GM06990 (cell line): ENCODE data around the gene PPFIA1.

Experiments used
- DNase-seq: peaks from one replicate; pipeline ENCODE4 v3.0.0-alpha.2; 2011; ENCODE audit not compliant: insufficient read length; ENCODE audit errors: extremely low read depth
- H3K27me3 ChIP-seq: replicated peaks from 2 replicates; pipeline ENCODE4 v1.6.0; 2011; ENCODE audit warnings: low read length; ENCODE audit not compliant: control insufficient read depth, insufficient read depth
- H3K36me3 ChIP-seq: 2 replicates; pipeline ENCODE4 v1.5.1; 2011; ENCODE audit warnings: low read length; ENCODE audit not compliant: control insufficient read depth, insufficient read depth
- H3K4me3 ChIP-seq: replicated peaks from 2 replicates; pipeline ENCODE4 v1.5.1; 2011; ENCODE audit warnings: low read depth, mild to moderate bottlenecking, control low read depth, low read length
- CTCF ChIP-seq: IDR thresholded peaks from 2 replicates; pipeline ENCODE4 v1.5.1; 2011; ENCODE audit warnings: low read length, control low read depth, mild to moderate bottlenecking, inconsistent platforms; ENCODE audit not compliant: insufficient read depth, poor library complexity, severe bottlenecking

PPFIA1 gene

GRCh38 chr11:70341881-70342429, 71.5 kb downstream of the PPFIA1 start:
- Histone ChIP-seq H3K27me3 (no peaks in the 10 kb centered on the region), H3K36me3 (peaks cover 9% of the 10 kb centered on the region), H3K4me3 (no peak overlapping the region)
- TF ChIP-seq CTCF, result no peak
- DNase-seq, result no peak

DNA sequence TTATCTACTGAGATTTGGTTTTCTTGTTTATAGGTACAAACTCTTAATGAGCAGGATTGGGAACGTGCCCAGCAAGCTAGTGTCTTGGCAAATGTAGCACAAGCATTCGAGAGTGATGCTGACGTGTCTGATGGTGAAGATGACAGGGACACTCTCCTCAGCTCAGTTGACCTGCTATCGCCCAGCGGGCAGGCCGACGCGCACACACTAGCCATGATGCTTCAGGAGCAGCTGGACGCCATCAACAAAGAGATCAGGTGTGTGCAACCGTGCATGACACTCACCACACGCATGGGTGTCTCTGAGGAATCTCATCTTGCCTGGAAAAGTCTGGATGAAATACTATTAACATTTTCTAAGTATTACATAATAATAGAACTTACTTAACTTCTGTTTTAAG, 73.1 kb downstream of the PPFIA1 start:
- no peak overlapping the region for H3K4me3 ChIP-seq
- no peak for DNase-seq
- no peaks in the 10 kb centered on the region for H3K27me3 ChIP-seq
- no peak for TF ChIP-seq CTCF
- H3K36me3 ChIP-seq, result peaks cover 10% of the 10 kb centered on the region

GRCh38 chr11:70348191-70348590, 77.7 kb downstream of the PPFIA1 start:
- peaks cover 8% of the 10 kb centered on the region for H3K36me3 ChIP-seq
- TF ChIP-seq CTCF, result no peak

DNA sequence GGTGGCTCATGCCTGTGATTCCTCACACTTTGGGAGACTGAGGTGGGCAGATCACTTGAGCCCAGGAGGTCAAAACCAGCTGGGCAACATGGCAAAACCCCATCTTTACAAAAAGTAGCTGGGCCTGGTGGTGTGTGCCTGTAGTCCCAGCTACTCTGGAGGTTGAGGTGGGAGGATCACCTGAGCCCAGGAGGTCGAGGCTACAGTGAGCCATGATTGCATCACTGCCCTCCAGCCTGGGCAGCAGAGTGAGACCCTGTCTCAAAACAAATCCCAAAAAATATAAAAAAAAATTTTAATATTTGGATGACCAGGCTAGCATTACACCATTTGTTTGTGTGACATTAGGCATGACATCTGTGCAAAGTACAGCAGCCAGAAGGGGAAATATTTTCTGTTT, 78.1 kb downstream of the PPFIA1 start:
- Histone ChIP-seq H3K27me3 (no peaks in the 10 kb centered on the region), H3K36me3 (peaks cover 8% of the 10 kb centered on the region), H3K4me3 (no peak overlapping the region)
- TF ChIP-seq CTCF, result no peak
- DNase-seq, result no peak

More at GRCh38 chr11:70348191-70348590, 77.7 kb downstream of the PPFIA1 start:
- no peak for DNase-seq
- Histone ChIP-seq H3K4me3 (no peak overlapping the region), H3K27me3 (no peaks in the 10 kb centered on the region)

- no peak overlapping the region for H3K4me3 ChIP-seq
- TF ChIP-seq CTCF, result no peak
- no peak for DNase-seq
- no peaks in the 10 kb centered on the region for H3K27me3 ChIP-seq
- H3K36me3 ChIP-seq, result peaks cover 7% of the 10 kb centered on the region
These were observed 81.2 kb downstream of the PPFIA1 start for GRCh38 chr11:70351646-70352045.

- DNase-seq, result no peak
- Histone ChIP-seq H3K27me3 (no peaks in the 10 kb centered on the region), H3K4me3 (no peak overlapping the region), H3K36me3 (peaks cover 10% of the 10 kb centered on the region)
- TF ChIP-seq CTCF, result no peak
These were observed 81.6 kb downstream of the PPFIA1 start for GRCh38 chr11:70352100-70352499.
